Hematopoietic multipotent progenitor cell treated with erythropoietin and hydrocortisone succinate and interleukin-3 and kit ligand, for 15 days (in vitro differentiated cells): ENCODE results near the gene ADARB2.
"Not testable (repeated sequence)": the region's sequence is repeated elsewhere in the genome, so short reads cannot be mapped to it uniquely, and the experiment has no call there.

Experiments
- DNase-seq: peaks from one replicate; pipeline ENCODE4 v3.0.0-alpha.2; 2015; ENCODE audit warnings: low spot score

Gene ADARB2

GRCh38 chr10:1227510-1228402 lies 509.6 kb downstream of the ADARB2 start:
- no peak for DNase-seq

GRCh38 chr10:1226907-1227306 lies 510.4 kb downstream of the ADARB2 start:
- not testable (repeated sequence) for DNase-seq

GRCh38 chr10:1219874-1220273 lies 517.5 kb downstream of the ADARB2 start:
- DNase-seq: not testable (repeated sequence)

- no peak for DNase-seq
These were observed 519.7 kb downstream of the ADARB2 start for GRCh38 chr10:1217661-1218060.

GRCh38 chr10:1217237-1217587 lies 520.1 kb downstream of the ADARB2 start:
- DNase-seq: no peak

GRCh38 chr10:1216574-1217236 lies 520.6 kb downstream of the ADARB2 start:
- no peak for DNase-seq

- DNase-seq: no peak
These were observed 521.3 kb downstream of the ADARB2 start for GRCh38 chr10:1215862-1216573.

- no peak for DNase-seq
These were observed 522.3 kb downstream of the ADARB2 start for GRCh38 chr10:1214882-1215540.

GRCh38 chr10:1214071-1214675 lies 523.2 kb downstream of the ADARB2 start:
- no peak for DNase-seq

- DNase-seq: no peak
These were observed 523.9 kb downstream of the ADARB2 start for GRCh38 chr10:1213252-1214070.

GRCh38 chr10:1212571-1213141 lies 524.7 kb downstream of the ADARB2 start:
- no peak for DNase-seq

GRCh38 chr10:1211844-1212570 lies 525.3 kb downstream of the ADARB2 start:
- no peak for DNase-seq

- no peak for DNase-seq
These were observed 526.7 kb downstream of the ADARB2 start for GRCh38 chr10:1210667-1211066.

- DNase-seq: no peak
These were observed 527.9 kb downstream of the ADARB2 start for GRCh38 chr10:1209355-1209979.

GRCh38 chr10:1208366-1209311 lies 528.7 kb downstream of the ADARB2 start:
- DNase-seq: no peak

- DNase-seq: no peak
These were observed 530.7 kb downstream of the ADARB2 start for GRCh38 chr10:1206601-1207000.

GRCh38 chr10:1206101-1206500 lies 531.2 kb downstream of the ADARB2 start:
- no peak for DNase-seq

GRCh38 chr10:1205450-1206030 lies 531.8 kb downstream of the ADARB2 start:
- DNase-seq: no peak
